Mesenchymal stem cell (in vitro differentiated cells and primary cell): Measurements from ENCODE around the gene DBH.
A peak's percentile ranks its signal among the peaks of the same experiment; 100 is the strongest.

Experiments
- DNase-seq: peaks from one replicate; pipeline ENCODE4 v3.0.0-alpha.2; 2013
- H2AFZ ChIP-seq: one replicate; pipeline ENCODE4 v1.6.1; 2013; ENCODE audit warnings: low read depth, mild to moderate bottlenecking, control low read depth, inconsistent platforms, low read length, moderate library complexity
- H2AK5ac ChIP-seq: 2 replicates; pipeline ENCODE4 v1.6.1; 2013; ENCODE audit warnings: low read length, moderate library complexity, mild to moderate bottlenecking, inconsistent platforms; ENCODE audit not compliant: severe bottlenecking
- H2BK120ac ChIP-seq: one replicate; pipeline ENCODE4 v1.6.1; 2013; ENCODE audit warnings: low read depth, mild to moderate bottlenecking, inconsistent platforms, low read length, moderate library complexity
- H2BK12ac ChIP-seq, 2 experiments: one replicate each; pipeline ENCODE4 v1.6.1; 2013; ENCODE audit warnings: inconsistent platforms in 2 of 2, low read length in 2 of 2, mild to moderate bottlenecking in 2 of 2, moderate library complexity in 2 of 2, control low read depth in 1 of 2
- H2BK15ac ChIP-seq: one replicate; pipeline ENCODE4 v1.6.1; 2013; ENCODE audit warnings: mild to moderate bottlenecking, low read depth, inconsistent platforms; ENCODE audit not compliant: poor library complexity, severe bottlenecking
- H2BK5ac ChIP-seq: 2 replicates; pipeline ENCODE4 v1.6.1; 2013; ENCODE audit warnings: low read depth, mild to moderate bottlenecking, low read length, control low read depth, inconsistent platforms; ENCODE audit not compliant: poor library complexity, severe bottlenecking
- H3K14ac ChIP-seq, 2 experiments: one replicate each; pipeline ENCODE4 v1.6.1; 2013; ENCODE audit warnings: inconsistent platforms in 2 of 2, low read length in 2 of 2, control low read depth in 1 of 2, mild to moderate bottlenecking in 1 of 2, moderate library complexity in 1 of 2
- H3K18ac ChIP-seq, 2 experiments: one replicate each; pipeline ENCODE4 v1.6.1; 2013; ENCODE audit warnings: inconsistent platforms in 2 of 2, low read length in 2 of 2, control low read depth in 1 of 2, low read depth in 1 of 2, mild to moderate bottlenecking in 1 of 2
- H3K23ac ChIP-seq, 2 experiments: one replicate each; pipeline ENCODE4 v1.6.1; 2013; ENCODE audit warnings: inconsistent platforms in 2 of 2, low read length in 2 of 2, mild to moderate bottlenecking in 2 of 2, moderate library complexity in 2 of 2, control low read depth in 1 of 2
- H3K27ac ChIP-seq: 2 replicates; pipeline ENCODE4 v1.5.1; 2013; ENCODE audit warnings: mild to moderate bottlenecking, moderate library complexity, low read length, control low read depth, inconsistent platforms; ENCODE audit not compliant: poor library complexity, severe bottlenecking
- H3K27me3 ChIP-seq, 2 experiments: 2 replicates each; pipeline versions ENCODE4 v1.6.1 to v1.7.0; 2013; ENCODE audit warnings: low read length in 2 of 2, mild to moderate bottlenecking in 2 of 2, moderate library complexity in 2 of 2, control low read depth in 1 of 2, inconsistent platforms in 1 of 2; ENCODE audit not compliant: control insufficient read depth in 1 of 2, insufficient read depth in 1 of 2
- H3K36me3 ChIP-seq, 2 experiments: 2 replicates each; pipeline versions ENCODE4 v1.6.1 to v1.7.0; 2013; ENCODE audit warnings: low read length in 2 of 2, control low read depth in 1 of 2, inconsistent platforms in 1 of 2, low read depth in 1 of 2, mild to moderate bottlenecking in 1 of 2; ENCODE audit not compliant: insufficient read depth in 2 of 2, control insufficient read depth in 1 of 2
- H3K4ac ChIP-seq, 2 experiments: one replicate each; pipeline ENCODE4 v1.6.1; 2013; ENCODE audit warnings: inconsistent platforms in 2 of 2, low read length in 2 of 2, mild to moderate bottlenecking in 2 of 2, moderate library complexity in 2 of 2, control low read depth in 1 of 2, low read depth in 1 of 2
- H3K4me1 ChIP-seq: 2 replicates; pipeline ENCODE4 v1.6.1; 2013; ENCODE audit warnings: low read depth, low read length, control low read depth; ENCODE audit not compliant: control insufficient read depth, insufficient read depth
- H3K4me2 ChIP-seq: 2 replicates; pipeline ENCODE4 v1.6.1; 2013; ENCODE audit warnings: low read length, mild to moderate bottlenecking, inconsistent platforms; ENCODE audit not compliant: poor library complexity, severe bottlenecking
- H3K4me3 ChIP-seq, 2 experiments: 2 replicates each; pipeline versions ENCODE4 v1.5.1 to v1.7.0; 2013; ENCODE audit warnings: low read length in 2 of 2, mild to moderate bottlenecking in 2 of 2, control low read depth in 1 of 2, low read depth in 1 of 2; ENCODE audit not compliant: insufficient read depth in 1 of 2
- H3K79me1 ChIP-seq: replicated peaks from 2 replicates; pipeline ENCODE4 v1.6.1; 2013; ENCODE audit warnings: mild to moderate bottlenecking, control low read depth, low read length, inconsistent platforms; ENCODE audit not compliant: poor library complexity, severe bottlenecking
- H3K9ac ChIP-seq: 2 replicates; pipeline ENCODE4 v1.7.0; 2013; ENCODE audit warnings: mild to moderate bottlenecking, low read length, moderate library complexity
- H3K9me3 ChIP-seq: 2 replicates; pipeline ENCODE4 v1.7.0; 2013; ENCODE audit warnings: mild to moderate bottlenecking, low read length; ENCODE audit not compliant: control insufficient read depth
- H4K8ac ChIP-seq: one replicate; pipeline ENCODE4 v1.6.1; 2013; ENCODE audit warnings: inconsistent platforms, mild to moderate bottlenecking, low read length, moderate library complexity
- H4K91ac ChIP-seq: one replicate; pipeline ENCODE4 v1.6.1; 2013; ENCODE audit warnings: mild to moderate bottlenecking, low read length, inconsistent platforms
- WGBS: methylation state at CpG from one replicate; pipeline ENCODE4 v1.1.7; 2013; ENCODE audit warnings: mixed read lengths; 5-methylcytosine and 5-hydroxymethylcytosine counted together

Gene DBH

GRCh38 chr9:133670466-133670865, 34.3 kb downstream of the DBH start:
- 93% methylated on average over 17 of the region's 17 CpGs for WGBS
- Histone ChIP-seq H2AFZ (no peak overlapping the region), H3K27me3 (peaks cover 22 to 25% of the 10 kb centered on the region in 2 experiments), H2BK12ac (no peak overlapping the region), H3K79me1 (no peaks in the 10 kb centered on the region), H3K27ac (no peak overlapping the region), H3K4ac (no peak overlapping the region), H2BK5ac (no peak overlapping the region), H4K91ac (no peak overlapping the region), H4K8ac (no peak overlapping the region), H2AK5ac (no peak overlapping the region), H3K9me3 (no peaks in the 10 kb centered on the region), H2BK120ac (no peak overlapping the region), H2BK15ac (no peak overlapping the region), H3K4me2 (no peak overlapping the region), H3K18ac (no peak overlapping the region), H3K9ac (no peak overlapping the region), H3K4me3 (no peak overlapping the region), H3K36me3 (no peaks in the 10 kb centered on the region), H3K14ac (no peak overlapping the region), H3K4me1 (no peaks in the 10 kb centered on the region), H3K23ac (no peak overlapping the region)
- no peak for DNase-seq

- Histone ChIP-seq H3K23ac (no peak overlapping the region), H3K9me3 (no peaks in the 10 kb centered on the region), H2BK12ac (no peak overlapping the region), H2BK120ac (no peak overlapping the region), H3K4me2 (no peak overlapping the region), H3K79me1 (no peaks in the 10 kb centered on the region), H3K14ac (no peak overlapping the region), H3K27ac (no peak overlapping the region), H2BK15ac (no peak overlapping the region), H2AFZ (no peak overlapping the region), H2BK5ac (no peak overlapping the region), H3K18ac (no peak overlapping the region), H4K8ac (no peak overlapping the region), H3K4ac (no peak overlapping the region), H3K27me3 (peaks cover 26 to 34% of the 10 kb centered on the region in 2 experiments), H3K4me3 (no peak overlapping the region), H2AK5ac (no peak overlapping the region), H4K91ac (no peak overlapping the region), H3K9ac (no peak overlapping the region), H3K36me3 (no peaks in the 10 kb centered on the region), H3K4me1 (no peaks in the 10 kb centered on the region)
- WGBS: 90% methylated on average over 21 of the region's 21 CpGs
- DNase-seq: no peak
Measured at GRCh38 chr9:133671371-133671770, 35.2 kb downstream of the DBH start.

GRCh38 chr9:133672503-133673257, 36.5 kb downstream of the DBH start:
- Histone ChIP-seq H3K27me3 (peaks cover 37 to 42% of the 10 kb centered on the region in 2 experiments), H3K27ac (no peak overlapping the region), H2BK12ac (no peak overlapping the region), H3K23ac (no peak overlapping the region), H4K8ac (no peak overlapping the region), H3K18ac (no peak overlapping the region), H2BK120ac (no peak overlapping the region), H3K9ac (no peak overlapping the region), H3K4ac (no peak overlapping the region), H2AK5ac (no peak overlapping the region), H3K9me3 (no peaks in the 10 kb centered on the region), H3K36me3 (no peaks in the 10 kb centered on the region), H3K4me2 (no peak overlapping the region), H2BK5ac (no peak overlapping the region), H3K14ac (peak overlapping the region in 1 of 2 experiments; percentile 11), H2BK15ac (no peak overlapping the region), H3K4me3 (no peak overlapping the region), H2AFZ (no peak overlapping the region), H3K79me1 (no peaks in the 10 kb centered on the region), H3K4me1 (no peaks in the 10 kb centered on the region), H4K91ac (no peak overlapping the region)
- WGBS: 90% methylated on average over 31 of the region's 31 CpGs
- no peak for DNase-seq

GRCh38 chr9:133673258-133673655, 37.1 kb downstream of the DBH start:
- Histone ChIP-seq H2AFZ (no peak overlapping the region), H2BK12ac (no peak overlapping the region), H3K27me3 (peaks cover 40 to 47% of the 10 kb centered on the region in 2 experiments), H2BK5ac (no peak overlapping the region), H2BK120ac (no peak overlapping the region), H2AK5ac (no peak overlapping the region), H4K8ac (no peak overlapping the region), H3K9ac (no peak overlapping the region), H4K91ac (no peak overlapping the region), H3K4me3 (no peak overlapping the region), H3K4ac (no peak overlapping the region), H3K14ac (peak overlapping the region in 1 of 2 experiments; percentile 11), H3K4me2 (no peak overlapping the region), H3K36me3 (no peaks in the 10 kb centered on the region), H3K79me1 (no peaks in the 10 kb centered on the region), H2BK15ac (no peak overlapping the region), H3K18ac (no peak overlapping the region), H3K27ac (no peak overlapping the region), H3K9me3 (no peaks in the 10 kb centered on the region), H3K23ac (no peak overlapping the region), H3K4me1 (no peaks in the 10 kb centered on the region)
- no peak for DNase-seq
- WGBS: 75% methylated on average over 9 of the region's 9 CpGs
